Measurements from ENCODE around the gene LARGE1. TPM values are rescaled to one million over a fixed set of nuclear protein-coding genes. Genes with fewer than 3 reads are reported as not detected.

Gene LARGE1
- total RNA-seq, 1 experiment from 2014 or later = 1.5 TPM

GRCh38 chr22:33542722-33543121 is 377.6 kb downstream of the LARGE1 start:
- no TSS peak for BruUV-seq (replicated peaks)
- no peaks in the 10 kb centered on the region for H4K20me1 ChIP-seq (ENCODE audit: insufficient read depth)
- TF ChIP-seq CBX3 (IDR thresholded peaks at IDR 0.05; ENCODE audit: low read depth) = no peak
- TF ChIP-seq, protein P1, sequence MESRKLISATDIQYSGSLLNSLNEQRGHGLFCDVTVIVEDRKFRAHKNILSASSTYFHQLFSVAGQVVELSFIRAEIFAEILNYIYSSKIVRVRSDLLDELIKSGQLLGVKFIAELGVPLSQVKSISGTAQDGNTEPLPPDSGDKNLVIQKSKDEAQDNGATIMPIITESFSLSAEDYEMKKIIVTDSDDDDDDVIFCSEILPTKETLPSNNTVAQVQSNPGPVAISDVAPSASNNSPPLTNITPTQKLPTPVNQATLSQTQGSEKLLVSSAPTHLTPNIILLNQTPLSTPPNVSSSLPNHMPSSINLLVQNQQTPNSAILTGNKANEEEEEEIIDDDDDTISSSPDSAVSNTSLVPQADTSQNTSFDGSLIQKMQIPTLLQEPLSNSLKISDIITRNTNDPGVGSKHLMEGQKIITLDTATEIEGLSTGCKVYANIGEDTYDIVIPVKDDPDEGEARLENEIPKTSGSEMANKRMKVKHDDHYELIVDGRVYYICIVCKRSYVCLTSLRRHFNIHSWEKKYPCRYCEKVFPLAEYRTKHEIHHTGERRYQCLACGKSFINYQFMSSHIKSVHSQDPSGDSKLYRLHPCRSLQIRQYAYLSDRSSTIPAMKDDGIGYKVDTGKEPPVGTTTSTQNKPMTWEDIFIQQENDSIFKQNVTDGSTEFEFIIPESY (IDR thresholded peaks at IDR 0.05; ENCODE audit: extremely low read depth, insufficient replicate concordance, low read length) = no peak
- TF ChIP-seq JUND (IDR thresholded peaks at IDR 0.05) = no peak
- TF ChIP-seq ZNF274 (IDR thresholded peaks at IDR 0.05; ENCODE audit: low read depth, low read length) = no peak
- no peak for TF ChIP-seq EZH2phosphoT487 (IDR thresholded peaks at IDR 0.05; ENCODE audit: borderline replicate concordance)
- TF ChIP-seq REST (IDR thresholded peaks at IDR 0.05; ENCODE audit: low read depth) = no peak
- TF ChIP-seq YY1 (IDR thresholded peaks at IDR 0.05; ENCODE audit: extremely low read depth, insufficient replicate concordance, low read depth, low read length) = no peak
- TF ChIP-seq ZFX (IDR thresholded peaks at IDR 0.05) = no peak
- TF ChIP-seq POLR2A (IDR thresholded peaks at IDR 0.05; ENCODE audit: borderline replicate concordance, extremely low read depth, insufficient read depth, insufficient read length) = no peak
- TF ChIP-seq POLR2AphosphoS5 (IDR thresholded peaks at IDR 0.05; ENCODE audit: low read depth, low read length) = no peak
- TF ChIP-seq CEBPB (IDR thresholded peaks at IDR 0.05; ENCODE audit: low read depth) = no peak
- TF ChIP-seq SP1 (IDR thresholded peaks at IDR 0.05; ENCODE audit: low read depth) = no peak
- no peak for TF ChIP-seq SRF (IDR thresholded peaks at IDR 0.05; ENCODE audit: low read depth)
- TF ChIP-seq EGR1 (IDR thresholded peaks at IDR 0.05; ENCODE audit: low read depth) = no peak
- no peaks in the 10 kb centered on the region for H3K9me2 ChIP-seq (ENCODE audit: insufficient read depth)
- H3K4me2 ChIP-seq (ENCODE audit: low read length) = no peak overlapping the region
- ChIA-PET CTCF (no interaction called here), POLR2A (no interaction called here), RAD21 (ENCODE audit: low non-redundant PET in 1 of 2, low total read pairs in 2 of 2, uncharacterized antibody in 2 of 2, unreplicated experiment in 2 of 2) (no interaction called here)
- H2AFZ ChIP-seq (ENCODE audit: low read depth, low read length, poor library complexity, severe bottlenecking) = no peak overlapping the region
- DNase-seq (ENCODE audit: low read depth, low spot score) = no peak
- peaks cover 10 to 25% of the 10 kb centered on the region in 2 experiments; a peak in 3 of 4 replicates for H3K9me3 ChIP-seq (ENCODE audit: control insufficient read depth in 1 of 2, insufficient read depth in 1 of 2, low read depth in 1 of 2, low read length in 2 of 2)
- H3K79me2 ChIP-seq (ENCODE audit: insufficient read depth, low read length) = no peaks in the 10 kb centered on the region
- no peak overlapping the region for H3K4me3 ChIP-seq (replicated peaks in 1 of 2; ENCODE audit: low read depth in 1 of 2, low read length in 2 of 2)
- H3K36me3 ChIP-seq (ENCODE audit: control insufficient read depth in 1 of 2, insufficient read depth in 2 of 2, low read length in 2 of 2) = no peaks in the 10 kb centered on the region
- intact Hi-C loops (cut with micrococcal nuclease) = no loop called here
- ATAC-seq = no peak
- no peak overlapping the region for H3K9ac ChIP-seq (ENCODE audit: low read length)
- no peaks in the 10 kb centered on the region for H3K27me3 ChIP-seq (ENCODE audit: insufficient read depth, low read length)
- H3K4me1 ChIP-seq (ENCODE audit: control insufficient read depth in 1 of 2, insufficient read depth in 2 of 2, low read length in 2 of 2) = no peaks in the 10 kb centered on the region
- no peak overlapping the region for H3K27ac ChIP-seq (ENCODE audit: low read depth, low read length)
